Suprapubic skin (tissue), 4 donors: ENCODE data around the gene ECE1. TPM values are rescaled to one million over a fixed set of nuclear protein-coding genes. Genes with fewer than 3 reads are reported as not detected.

Experiments used
- DNase-seq, 2 donors: peaks; one replicate each; pipeline ENCODE4 v3.0.0-alpha.2; 2019; ENCODE audit warnings: low spot score in 2 of 2
- H3K27ac ChIP-seq: fragments of 200-600 bp; sonication (generic); one replicate; pipeline ENCODE4 v1.5.1; 2019
- H3K27me3 ChIP-seq: fragments of 200-600 bp; sonication (generic); one replicate; pipeline ENCODE4 v1.5.1; 2019
- H3K36me3 ChIP-seq: fragments of 200-600 bp; sonication (generic); one replicate; pipeline ENCODE4 v1.5.1; 2019
- H3K4me1 ChIP-seq: fragments of 200-600 bp; sonication (generic); one replicate; pipeline ENCODE4 v1.5.1; 2019
- H3K4me3 ChIP-seq: fragments of 200-600 bp; sonication (generic); one replicate; pipeline ENCODE4 v1.5.1; 2019; ENCODE audit warnings: mild to moderate bottlenecking
- H3K9me3 ChIP-seq: fragments of 200-600 bp; sonication (generic); one replicate; pipeline ENCODE4 v1.5.1; 2019
- EP300 ChIP-seq: sonication (generic); formaldehyde crosslinking; IDR thresholded peaks from one replicate; pipeline ENCODE4 v1.6.1; 2017; ENCODE audit warnings: antibody characterized with exemption
- POLR2A ChIP-seq, 2 donors: fragments of 450-650 bp; IDR thresholded peaks; one replicate each; pipeline ENCODE4 v1.6.1; 2017; ENCODE audit warnings: antibody characterized with exemption in 2 of 2, mild to moderate bottlenecking in 2 of 2, moderate library complexity in 2 of 2
- POLR2AphosphoS5 ChIP-seq, 3 donors: sonication (generic); formaldehyde crosslinking; IDR thresholded peaks; one replicate each; pipeline ENCODE4 v1.6.1; 2017; ENCODE audit warnings: antibody characterized with exemption in 3 of 3
- WGBS: methylation state at CpG from one replicate; pipeline ENCODE4 v1.1.5; 2018; 5-methylcytosine and 5-hydroxymethylcytosine counted together
- total RNA-seq, 4 donors: library from RNA; depleted of rRNA; stranded (reverse); fragments of >200 nt; gene quantifications; one replicate each; pipeline ENCODE4 v1.1.0, GENCODE V29; 2016
- TF ChIP-seq, protein P1 (sequence below), 2 donors: fragments of 200-600 bp in 1 of 2; fragments of 450-650 bp in 1 of 2; sonication (generic) in 1 of 2; IDR thresholded peaks; one replicate each; pipeline ENCODE4 v1.5.1; 2016 to 2019; ENCODE audit warnings: antibody characterized with exemption in 2 of 2, mild to moderate bottlenecking in 1 of 2, moderate library complexity in 1 of 2

Gene ECE1
- total RNA-seq, 4 donors from 2014 or later, result 40.8 to 64.2 (median 55.3) TPM

DNA sequence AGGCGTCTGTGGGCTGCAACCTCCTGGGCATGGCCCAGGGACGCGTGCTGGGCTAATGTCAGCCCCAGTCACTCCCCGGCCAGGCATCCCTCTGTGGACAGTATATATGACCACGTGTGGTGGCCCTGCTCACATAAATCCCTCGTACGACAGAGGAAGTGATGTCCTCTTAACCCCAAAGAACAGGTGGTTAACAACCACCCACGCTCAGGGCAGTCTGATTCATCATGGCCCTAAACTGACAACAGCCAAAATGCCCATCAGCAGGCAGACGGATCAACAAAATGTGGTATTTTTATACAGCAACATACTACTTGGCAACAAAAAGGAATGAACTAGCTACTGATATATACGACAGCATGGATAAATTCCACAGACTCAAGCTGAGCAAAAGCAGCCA, 51.0 kb downstream of the ECE1 start:
- no peak for DNase-seq
- peaks cover 98% of the 10 kb centered on the region for H3K36me3 ChIP-seq
- H3K4me1 ChIP-seq, result no peaks in the 10 kb centered on the region
- H3K4me3 ChIP-seq, result no peak overlapping the region
- WGBS, result 85% methylated on average over 8 of the region's 10 CpGs
- no peak overlapping the region for H3K27ac ChIP-seq
- H3K27me3 ChIP-seq, result no peaks in the 10 kb centered on the region
- TF ChIP-seq, protein P1, sequence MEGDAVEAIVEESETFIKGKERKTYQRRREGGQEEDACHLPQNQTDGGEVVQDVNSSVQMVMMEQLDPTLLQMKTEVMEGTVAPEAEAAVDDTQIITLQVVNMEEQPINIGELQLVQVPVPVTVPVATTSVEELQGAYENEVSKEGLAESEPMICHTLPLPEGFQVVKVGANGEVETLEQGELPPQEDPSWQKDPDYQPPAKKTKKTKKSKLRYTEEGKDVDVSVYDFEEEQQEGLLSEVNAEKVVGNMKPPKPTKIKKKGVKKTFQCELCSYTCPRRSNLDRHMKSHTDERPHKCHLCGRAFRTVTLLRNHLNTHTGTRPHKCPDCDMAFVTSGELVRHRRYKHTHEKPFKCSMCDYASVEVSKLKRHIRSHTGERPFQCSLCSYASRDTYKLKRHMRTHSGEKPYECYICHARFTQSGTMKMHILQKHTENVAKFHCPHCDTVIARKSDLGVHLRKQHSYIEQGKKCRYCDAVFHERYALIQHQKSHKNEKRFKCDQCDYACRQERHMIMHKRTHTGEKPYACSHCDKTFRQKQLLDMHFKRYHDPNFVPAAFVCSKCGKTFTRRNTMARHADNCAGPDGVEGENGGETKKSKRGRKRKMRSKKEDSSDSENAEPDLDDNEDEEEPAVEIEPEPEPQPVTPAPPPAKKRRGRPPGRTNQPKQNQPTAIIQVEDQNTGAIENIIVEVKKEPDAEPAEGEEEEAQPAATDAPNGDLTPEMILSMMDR (IDR thresholded peaks at IDR 0.05), result no peak
- TF ChIP-seq EP300 (no peak), POLR2A (IDR thresholded peaks at IDR 0.05) (no peak), POLR2AphosphoS5 (IDR thresholded peaks at IDR 0.05) (no peak)
- H3K9me3 ChIP-seq, result no peaks in the 10 kb centered on the region

DNA sequence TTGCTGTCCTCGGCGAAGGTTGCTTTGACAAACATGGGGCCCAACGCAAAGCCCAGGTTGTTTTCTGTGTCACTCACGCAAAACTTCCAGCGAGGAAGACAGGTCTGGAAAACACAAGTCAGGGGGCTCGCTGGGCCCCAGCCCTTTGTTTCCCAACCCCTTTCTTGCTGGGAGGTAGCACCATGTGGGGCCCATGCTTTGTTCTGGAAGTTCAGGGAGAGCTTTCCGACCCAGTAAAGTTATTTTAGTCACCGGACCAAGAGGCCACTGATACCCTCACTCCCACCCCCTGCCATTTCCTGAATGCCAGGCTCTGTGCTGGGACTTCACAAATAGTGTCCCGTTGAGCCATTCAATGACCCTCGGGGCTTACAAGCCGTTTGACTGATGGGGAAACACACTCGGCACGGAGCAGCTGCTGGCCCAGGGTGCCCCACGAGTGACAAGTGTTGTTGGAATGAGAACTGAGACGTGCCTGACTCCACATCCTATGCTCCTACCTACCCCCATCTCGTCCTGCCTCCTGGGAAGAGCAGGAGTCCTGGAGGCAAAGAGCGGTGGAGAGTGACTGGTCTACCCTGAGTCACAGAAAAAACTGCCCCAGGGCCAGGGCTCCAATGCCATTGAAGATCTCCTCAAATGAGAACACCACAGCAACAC, 52.0 kb downstream of the ECE1 start:
- no peak for TF ChIP-seq EP300
- no peak for TF ChIP-seq POLR2AphosphoS5 (IDR thresholded peaks at IDR 0.05)
- TF ChIP-seq POLR2A (IDR thresholded peaks at IDR 0.05), result no peak
- TF ChIP-seq, protein P1 (IDR thresholded peaks at IDR 0.05), result no peak
- 69% methylated on average over 14 of the region's 17 CpGs for WGBS
- Histone ChIP-seq H3K27me3 (no peaks in the 10 kb centered on the region), H3K27ac (no peak overlapping the region), H3K36me3 (peaks cover 98% of the 10 kb centered on the region), H3K4me3 (no peak overlapping the region), H3K4me1 (no peaks in the 10 kb centered on the region), H3K9me3 (no peaks in the 10 kb centered on the region)
- no peak for DNase-seq

DNA sequence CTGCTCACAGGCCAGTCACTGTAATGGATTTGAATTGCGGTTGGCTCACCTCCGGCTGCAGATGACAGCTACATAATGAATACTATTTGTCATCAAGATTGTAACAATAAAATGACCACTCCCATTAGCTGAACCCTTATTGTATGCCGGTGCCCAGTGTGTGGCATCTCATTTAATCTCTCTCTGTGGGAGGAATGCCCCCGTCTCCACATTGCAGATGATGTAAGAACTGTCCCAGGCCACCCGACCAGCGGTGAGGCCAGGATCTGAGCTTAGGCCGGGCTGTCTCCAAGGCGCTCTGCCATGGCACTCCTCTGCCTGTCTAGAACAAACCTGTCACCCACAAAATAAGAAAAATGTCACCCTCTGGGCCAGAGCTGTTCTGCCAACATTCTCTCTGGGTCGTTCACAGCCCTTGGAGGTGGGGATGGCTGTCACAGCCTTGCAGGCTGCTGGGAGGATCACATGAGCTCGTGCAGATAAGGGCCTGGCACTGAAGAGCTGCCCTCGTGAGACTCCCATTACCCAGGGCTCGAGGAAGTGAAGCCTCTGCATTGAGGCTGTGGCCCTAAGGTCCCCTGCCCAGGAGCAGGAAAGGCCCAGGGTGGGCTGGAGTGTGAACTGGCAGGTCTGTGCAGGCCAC, 52.7 kb downstream of the ECE1 start:
- Histone ChIP-seq H3K9me3 (no peaks in the 10 kb centered on the region), H3K4me1 (no peaks in the 10 kb centered on the region), H3K27ac (no peak overlapping the region), H3K27me3 (no peaks in the 10 kb centered on the region), H3K36me3 (peaks cover 98% of the 10 kb centered on the region), H3K4me3 (no peak overlapping the region)
- TF ChIP-seq POLR2A (IDR thresholded peaks at IDR 0.05), result no peak
- TF ChIP-seq POLR2AphosphoS5 (IDR thresholded peaks at IDR 0.05), result no peak
- TF ChIP-seq, protein P1 (IDR thresholded peaks at IDR 0.05), result no peak
- no peak for DNase-seq
- 72% methylated on average over 4 of the region's 12 CpGs for WGBS

DNA sequence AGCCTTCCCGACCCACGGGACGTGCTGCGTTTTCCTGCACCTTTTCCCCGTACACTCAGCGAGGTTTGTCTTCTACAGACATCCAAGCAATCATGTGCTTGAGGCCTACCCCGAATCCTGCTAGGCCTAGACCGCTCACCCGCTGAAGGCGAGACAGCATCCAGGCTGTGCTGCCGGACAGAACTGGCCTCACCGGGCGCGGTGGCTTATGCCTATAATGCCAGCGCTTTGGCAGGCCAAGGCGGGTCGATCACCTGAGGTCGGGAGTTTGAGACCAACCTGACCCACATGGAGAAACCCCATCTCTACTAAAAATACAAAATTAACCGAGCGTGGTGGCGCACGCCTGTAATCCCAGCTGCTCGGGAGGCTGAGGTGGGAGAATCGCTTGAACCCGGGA, 54.1 kb downstream of the ECE1 start:
- TF ChIP-seq, protein P1 (IDR thresholded peaks at IDR 0.05), result no peak
- 95% methylated on average over 25 of the region's 25 CpGs for WGBS

DNA sequence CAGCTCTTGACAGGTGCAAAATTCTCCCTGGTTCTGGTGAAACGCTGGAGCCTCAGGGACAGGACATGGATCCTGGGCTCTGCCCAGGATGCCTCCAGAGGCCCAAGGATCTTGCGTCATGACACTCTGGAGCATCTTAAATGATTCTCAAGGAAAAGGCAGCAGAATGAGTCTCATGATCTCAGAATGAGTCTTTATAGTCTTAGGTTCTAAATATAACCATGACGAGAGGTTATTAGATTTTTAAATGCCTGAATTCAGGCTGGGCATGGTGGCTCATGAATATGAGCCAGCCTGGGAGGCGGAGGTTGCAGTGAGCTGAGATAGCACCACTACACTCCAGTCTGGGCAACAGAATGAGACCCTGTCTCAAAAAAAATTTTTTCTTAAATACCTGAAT, 55.5 kb downstream of the ECE1 start:
- Histone ChIP-seq H3K4me3 (no peak overlapping the region), H3K27ac (no peak overlapping the region), H3K4me1 (no peaks in the 10 kb centered on the region), H3K9me3 (no peaks in the 10 kb centered on the region), H3K36me3 (peaks cover 89% of the 10 kb centered on the region), H3K27me3 (no peaks in the 10 kb centered on the region)
- TF ChIP-seq, protein P1 (IDR thresholded peaks at IDR 0.05), result no peak
- TF ChIP-seq EP300 (no peak), POLR2A (IDR thresholded peaks at IDR 0.05) (no peak), POLR2AphosphoS5 (IDR thresholded peaks at IDR 0.05) (no peak)
- WGBS, result 80% methylated on average over 4 of the region's 4 CpGs
- DNase-seq, result no peak

More for the DNA sequence above, 54.1 kb downstream of the ECE1 start:
- DNase-seq, result no peak
- H3K4me3 ChIP-seq, result no peak overlapping the region
- no peak overlapping the region for H3K27ac ChIP-seq
- H3K27me3 ChIP-seq, result no peaks in the 10 kb centered on the region
- H3K9me3 ChIP-seq, result no peaks in the 10 kb centered on the region
- peaks cover 91% of the 10 kb centered on the region for H3K36me3 ChIP-seq
- H3K4me1 ChIP-seq, result no peaks in the 10 kb centered on the region
